GM12878 (cell line): ENCODE data around the gene B4GALT5. TPM values are rescaled to one million over a fixed set of nuclear protein-coding genes. Genes with fewer than 3 reads are reported as not detected.

ENCODE experiments used
- ATAC-seq: fragments of 200-7000 bp; cut with Tn5 transposase; 3 replicates; pipeline ENCODE4 v1.9.1; 2020; ENCODE audit warnings: mild to moderate bottlenecking, moderate library complexity
- BruUV-seq: library from RNA; stranded (reverse); fragments of 400-500 nt; replicated peaks from 2 replicates; lab custom pipeline; 2021; lab: Mats Ljungman, UMichigan
- CTCF ChIA-PET: fragments of 300-600 bp; sonication (Branson Sonifier 250); formaldehyde crosslinking; extraction: SDS; loops from one replicate; lab custom pipeline; 2021; ENCODE audit warnings: inconsistent platforms; lab: Yijun Ruan, JAX
- POLR2A ChIA-PET: fragments of 350-600 bp; formaldehyde crosslinking; extraction: SDS; loops from one replicate; lab custom pipeline; 2021; ENCODE audit warnings: inconsistent platforms; lab: Charles Lee
- RAD21 ChIA-PET: fragments of 300-600 bp; sonication (Branson Sonifier 250); formaldehyde crosslinking; loops from one replicate; lab custom pipeline; 2023; ENCODE audit warnings: antibody characterized with exemption; ENCODE audit not compliant: unreplicated experiment; lab: Charles Lee
- SMC1A ChIA-PET: fragments of 300-600 bp; sonication (Branson Sonifier 250); formaldehyde crosslinking; loops from one replicate; lab custom pipeline; 2023; ENCODE audit not compliant: unreplicated experiment, uncharacterized antibody; lab: Charles Lee
- DNase-seq: peaks from one replicate; pipeline ENCODE4 v3.0.0-alpha.2; 2011; ENCODE audit warnings: low read depth, low spot score
- FAIRE-seq: peaks from 3 replicates; lab custom pipeline; 2011; peaks lifted over from hg19 to GRCh38; lab: Jason Lieb, UNC
- H2AFZ ChIP-seq: 2 replicates; pipeline ENCODE4 v1.6.0; 2011; ENCODE audit warnings: low read depth, low read length, control low read depth; ENCODE audit not compliant: control insufficient read depth
- H3K27ac ChIP-seq: 2 replicates; pipeline ENCODE4 v1.5.1; 2011; ENCODE audit warnings: control low read depth; ENCODE audit not compliant: control insufficient read depth, insufficient read depth
- H3K27me3 ChIP-seq, 2 experiments: replicated peaks in 1 of 2; 2 replicates each; pipeline versions ENCODE4 v1.6.0 to v1.6.1; 2011; ENCODE audit warnings: low read length in 1 of 2; ENCODE audit not compliant: control insufficient read depth in 2 of 2, insufficient read depth in 2 of 2
- H3K36me3 ChIP-seq, 2 experiments: 2 replicates each; pipeline ENCODE4 v1.5.1; 2011; ENCODE audit warnings: low read length in 1 of 2; ENCODE audit not compliant: control insufficient read depth in 2 of 2, insufficient read depth in 2 of 2
- H3K4me1 ChIP-seq: 2 replicates; pipeline ENCODE4 v1.6.1; 2011; ENCODE audit warnings: mild to moderate bottlenecking, low read length, moderate library complexity, mixed read lengths; ENCODE audit not compliant: control insufficient read depth, insufficient read depth
- H3K4me2 ChIP-seq: 2 replicates; pipeline ENCODE4 v1.6.0; 2011; ENCODE audit warnings: control low read depth; ENCODE audit not compliant: control insufficient read depth, insufficient read depth
- H3K4me3 ChIP-seq: fragments of 200-600 bp; sonication (generic); 2 replicates; pipeline ENCODE4 v1.5.1; 2016
- H3K79me2 ChIP-seq: 2 replicates; pipeline ENCODE4 v1.6.0; 2011; ENCODE audit warnings: low read length; ENCODE audit not compliant: control insufficient read depth, insufficient read depth
- H3K9ac ChIP-seq: 2 replicates; pipeline ENCODE4 v1.8.0; 2011; ENCODE audit warnings: low read length, control low read depth, mixed read lengths; ENCODE audit not compliant: control insufficient read depth, insufficient read depth
- H3K9me3 ChIP-seq: replicated peaks from 3 replicates; pipeline ENCODE4 v1.5.1; 2011; ENCODE audit warnings: mild to moderate bottlenecking, low read length; ENCODE audit not compliant: control insufficient read depth, insufficient read depth
- H4K20me1 ChIP-seq: 2 replicates; pipeline ENCODE4 v1.6.0; 2011; ENCODE audit not compliant: control insufficient read depth, insufficient read depth
- CEBPB ChIP-seq, 2 experiments: fragments of 150-350 bp in 1 of 2; IDR thresholded peaks; 2 replicates each; pipeline ENCODE4 v1.6.1; 2012 to 2014; ENCODE audit warnings: low read depth in 2 of 2, low read length in 2 of 2, borderline replicate concordance in 1 of 2, inconsistent platforms in 1 of 2
- CEBPZ ChIP-seq: fragments of 150-350 bp; IDR thresholded peaks from 2 replicates; pipeline ENCODE4 v1.6.1; 2016; ENCODE audit warnings: low read depth, low read length
- CREM ChIP-seq: IDR thresholded peaks from 2 replicates; pipeline ENCODE4 v1.6.1; 2014; ENCODE audit warnings: antibody characterized with exemption, low read depth
- EP300 ChIP-seq, 2 experiments: fragments of 150-350 bp in 1 of 2; IDR thresholded peaks; 2 replicates each; pipeline ENCODE4 v1.6.1; 2011 to 2012; ENCODE audit warnings: low read depth in 2 of 2, low read length in 2 of 2, borderline replicate concordance in 1 of 2, improper control_type of control experiment in 1 of 2, inconsistent platforms in 1 of 2; ENCODE audit not compliant: control insufficient read depth in 1 of 2
- GATAD2B ChIP-seq: fragments of 450-650 bp; conservative IDR thresholded peaks from 2 replicates; pipeline ENCODE4 v1.6.1; 2017; ENCODE audit warnings: low read depth, mild to moderate bottlenecking, moderate library complexity
- MTA2 ChIP-seq: fragments of 450-650 bp; IDR thresholded peaks from 2 replicates; pipeline ENCODE4 v1.6.1; 2016; ENCODE audit warnings: low read depth, mild to moderate bottlenecking, moderate library complexity
- NBN ChIP-seq: fragments of 450-650 bp; IDR thresholded peaks from 2 replicates; pipeline ENCODE4 v1.6.1; 2016
- POLR2AphosphoS5 ChIP-seq: IDR thresholded peaks from 2 replicates; pipeline ENCODE4 v1.6.1; 2011; ENCODE audit warnings: mild to moderate bottlenecking, low read length, inconsistent platforms
- RB1 ChIP-seq: fragments of 450-650 bp; formaldehyde crosslinking; IDR thresholded peaks from 2 replicates; pipeline ENCODE4 v1.6.1; 2017; ENCODE audit warnings: mild to moderate bottlenecking, borderline replicate concordance
- RBBP5 ChIP-seq: fragments of 200-600 bp; sonication (generic); conservative IDR thresholded peaks from 2 replicates; pipeline ENCODE4 v1.6.1; 2016
- SIX5 ChIP-seq: IDR thresholded peaks from 2 replicates; pipeline ENCODE4 v1.6.1; 2011; ENCODE audit warnings: mild to moderate bottlenecking, low read depth, low read length, moderate library complexity; ENCODE audit not compliant: severe bottlenecking
- SP1 ChIP-seq: IDR thresholded peaks from one replicate; pipeline ENCODE4 v1.6.1; 2011; ENCODE audit warnings: low read depth, low read length
- YBX1 ChIP-seq: fragments of 450-650 bp; IDR thresholded peaks from 2 replicates; pipeline ENCODE4 v1.6.1; 2016; ENCODE audit warnings: antibody characterized with exemption
- YY1 ChIP-seq: IDR thresholded peaks from 2 replicates; pipeline ENCODE4 v1.6.1; 2011; ENCODE audit warnings: low read depth, mild to moderate bottlenecking, low read length
- WGBS: methylation state at CpG from one replicate; pipeline ENCODE4 v1.1.6; 2016; ENCODE audit warnings: low lambda C conversion rate; ENCODE audit not compliant: insufficient replicate concordance, insufficient coverage; ENCODE audit errors: missing lambda C conversion rate; 5-methylcytosine and 5-hydroxymethylcytosine counted together
- in situ Hi-C: fragments of 300-500 bp; cut with MboI; formaldehyde crosslinking; loops from 9 replicates; pipeline ENCODE4 v1.14.3; 2018; ENCODE audit warnings: mixed read lengths
- intact Hi-C: fragments of 100-400 bp; cut with micrococcal nuclease; formaldehyde crosslinking; loops from one replicate; pipeline ENCODE4 v1.14.2; 2022; ENCODE audit not compliant: unreplicated experiment
- polyA plus RNA-seq, 11 experiments: library from polyadenylated mRNA; depleted of rRNA in 4 of 11; unstranded in 6 of 11; stranded (reverse) in 5 of 11; fragments of >200 nt; fragmentation: Nextera tagmentation in 4 of 11; fragmentation: Illumina TruSeq in 1 of 11; extraction: Ambion mirVana in 4 of 11; extraction: Trizol in 1 of 11; gene quantifications; 1 replicate in 1 of 11; 2 replicates in 10 of 11; pipeline versions ENCODE4 v1.2.1 to v1.2.3, GENCODE V29; 2011 to 2016; ENCODE audit warnings: inconsistent platforms in 2 of 11, missing spikeins in 2 of 11, low read depth in 1 of 11
- total RNA-seq, 4 experiments: library from RNA; depleted of rRNA in 3 of 4; stranded (reverse); fragments of >200 nt in 3 of 4; fragmentation: Illumina TruSeq in 1 of 4; extraction: Trizol in 1 of 4; gene quantifications; 2 replicates each; pipeline versions ENCODE4 v1.2.1 to v1.2.3, GENCODE V29; 2013 to 2021

B4GALT5 gene
- total and polyA plus RNA-seq, 10 of the 15 experiments (the other 5 are each of a cell fraction or from before 2014, with no cell fraction given) = 2.0 to 55.5 (median 20.2) TPM

- no peak for TF ChIP-seq RBBP5
- TF ChIP-seq EP300 (IDR thresholded peaks at IDR 0.05; ENCODE audit: borderline replicate concordance in 1 of 2, control insufficient read depth in 1 of 2, low read depth in 2 of 2, low read length in 2 of 2) = no peak
Observed at GRCh38 chr20:49656304-49656703, 57.4 kb downstream of the B4GALT5 start (continued).

- Histone ChIP-seq H3K27ac (no peak overlapping the region), H3K9ac (no peak overlapping the region), H3K9me3 (no peaks in the 10 kb centered on the region), H3K4me2 (no peak overlapping the region), H3K79me2 (peaks cover 22% of the 10 kb centered on the region), H3K27me3 (no peaks in the 10 kb centered on the region), H3K4me3 (no peak overlapping the region), H3K4me1 (peaks cover 16% of the 10 kb centered on the region), H2AFZ (no peak overlapping the region), H3K36me3 (peaks cover 11 to 23% of the 10 kb centered on the region in 2 experiments), H4K20me1 (no peaks in the 10 kb centered on the region; the same call in 1 of the 2 replicates)
- ChIA-PET CTCF (interaction anchor here (1.5 kb wide), 1 partner anchor 11 kb away, joined by 3 read pairs; no protein-coding TSS in a partner anchor), SMC1A (no interaction called here), RAD21 (no interaction called here), POLR2A (no interaction called here)
- intact Hi-C loops = no loop called here
- TF ChIP-seq GATAD2B (no peak), CEBPZ (no peak), CREM (no peak), SP1 (no peak), SIX5 (no peak), YBX1 (no peak), NBN (no peak), POLR2AphosphoS5 (no peak), MTA2 (no peak), YY1 (no peak), CEBPB (IDR thresholded peaks at IDR 0.05; ENCODE audit: borderline replicate concordance in 1 of 2, low read depth in 2 of 2, low read length in 2 of 2) (no peak), RB1 (no peak)
- no TSS peak for BruUV-seq
- FAIRE-seq = no peak
- ATAC-seq = no peak
- WGBS = 96% methylated on average over 8 of the region's 8 CpGs
- in situ Hi-C loops = no loop called here
- DNase-seq = no peak
Observed at GRCh38 chr20:49653925-49654434, 59.7 kb downstream of the B4GALT5 start.
